ENCODE data around the gene HYAL1.

The HYAL1 gene

DNA sequence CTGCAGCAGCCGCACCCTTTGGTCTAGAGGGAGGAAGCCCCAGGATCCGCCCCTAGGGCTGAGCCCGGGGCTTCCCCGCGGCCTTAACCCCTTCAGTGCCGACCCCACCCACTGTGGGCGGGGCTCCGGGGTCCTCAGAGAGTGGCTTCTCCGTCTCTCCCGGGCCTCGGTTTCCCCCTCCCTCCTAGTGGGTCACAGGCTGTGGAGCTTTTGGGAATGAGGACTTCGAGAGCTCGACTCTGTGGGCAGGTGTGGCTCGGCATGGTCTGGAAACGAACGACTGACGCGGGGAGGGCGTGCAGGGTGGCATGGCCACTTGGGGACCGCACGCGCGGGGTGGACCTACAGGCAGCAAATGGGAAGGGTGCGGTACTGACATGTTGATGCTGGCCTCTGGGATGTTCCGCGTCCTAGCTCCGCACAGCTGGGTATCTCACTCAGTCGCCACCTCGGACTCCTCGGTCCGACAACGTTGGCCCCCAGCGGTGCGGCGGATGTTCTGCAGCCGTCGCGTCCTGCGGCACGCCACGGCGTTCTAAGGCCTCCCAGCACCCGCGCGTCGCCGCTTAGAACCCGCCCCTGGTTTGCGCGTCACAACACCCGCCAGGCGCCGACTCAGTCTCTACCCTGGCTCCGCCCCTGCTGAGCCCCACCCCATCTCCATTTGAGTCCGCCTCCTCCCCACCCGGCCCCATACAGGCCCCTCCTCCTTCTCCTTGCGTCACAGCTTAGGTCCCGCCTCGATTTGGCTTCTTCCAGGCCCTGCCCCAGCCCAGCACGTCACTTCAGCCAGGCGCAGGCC is 4.3 kb downstream of the HYAL1 start, which contains the start of the genes HYAL3 and NAA80 (continued):
- no peak for TF ChIP-seq ZSCAN4 (tag by site-specific recombination; IDR thresholded peaks at IDR 0.05)
- TF ChIP-seq ZNF571 (tag by site-specific recombination; IDR thresholded peaks at IDR 0.05) = no peak
- TF ChIP-seq ZNF521 (tag by site-specific recombination; IDR thresholded peaks at IDR 0.05) = no peak
- no peak for TF ChIP-seq ZNF530 (tag by site-specific recombination; IDR thresholded peaks at IDR 0.05; ENCODE audit: low read depth)
- no peak for TF ChIP-seq ZNF37A (tag by site-specific recombination; IDR thresholded peaks at IDR 0.05)
- TF ChIP-seq ZNF558 (tag by site-specific recombination; IDR thresholded peaks at IDR 0.05) = no peak
- TF ChIP-seq ZNF157 (tag by site-specific recombination; IDR thresholded peaks at IDR 0.05) = no peak
- TF ChIP-seq ZFHX2 (tag by site-specific recombination; conservative IDR thresholded peaks at IDR 0.05) = 0 out of 2 replicates have a peak, but pooled peaks have one; percentile 8
- peak; percentile 79 for TF ChIP-seq KLF16 (tag by site-specific recombination; IDR thresholded peaks at IDR 0.05)
- TF ChIP-seq, protein P1, sequence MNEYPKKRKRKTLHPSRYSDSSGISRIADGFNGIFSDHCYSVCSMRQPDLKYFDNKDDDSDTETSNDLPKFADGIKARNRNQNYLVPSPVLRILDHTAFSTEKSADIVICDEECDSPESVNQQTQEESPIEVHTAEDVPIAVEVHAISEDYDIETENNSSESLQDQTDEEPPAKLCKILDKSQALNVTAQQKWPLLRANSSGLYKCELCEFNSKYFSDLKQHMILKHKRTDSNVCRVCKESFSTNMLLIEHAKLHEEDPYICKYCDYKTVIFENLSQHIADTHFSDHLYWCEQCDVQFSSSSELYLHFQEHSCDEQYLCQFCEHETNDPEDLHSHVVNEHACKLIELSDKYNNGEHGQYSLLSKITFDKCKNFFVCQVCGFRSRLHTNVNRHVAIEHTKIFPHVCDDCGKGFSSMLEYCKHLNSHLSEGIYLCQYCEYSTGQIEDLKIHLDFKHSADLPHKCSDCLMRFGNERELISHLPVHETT (tag by site-specific recombination; IDR thresholded peaks at IDR 0.05) = no peak
- TF ChIP-seq ZNF184 (tag by site-specific recombination; IDR thresholded peaks at IDR 0.05) = no peak
- no peak for TF ChIP-seq ZNF202 (tag by site-specific recombination; IDR thresholded peaks at IDR 0.05; ENCODE audit: borderline replicate concordance)
- TF ChIP-seq SETDB1 (IDR thresholded peaks at IDR 0.05; ENCODE audit: insufficient read length, low read length) = no peak
- TF ChIP-seq YY1 (tag by site-specific recombination; IDR thresholded peaks at IDR 0.05) = no peak
- no peak for TF ChIP-seq AEBP2 (tag by site-specific recombination; IDR thresholded peaks at IDR 0.05; ENCODE audit: borderline replicate concordance)
- no peak for TF ChIP-seq ZNF354C (tag by site-specific recombination; IDR thresholded peaks at IDR 0.05; ENCODE audit: borderline replicate concordance, low read depth)
- TF ChIP-seq ZNF140 (tag by site-specific recombination; IDR thresholded peaks at IDR 0.05) = no peak
- 0 out of 2 replicates have a peak, but pooled peaks have one; percentile 38 for TF ChIP-seq FEZF1 (tag by site-specific recombination; IDR thresholded peaks at IDR 0.05)
- no peak for TF ChIP-seq ZBTB7A (tag by site-specific recombination; IDR thresholded peaks at IDR 0.05; ENCODE audit: low read depth)
- 0 out of 2 replicates have a peak, but pooled peaks have one; percentile 33 for TF ChIP-seq ZEB2 (tag by site-specific recombination; IDR thresholded peaks at IDR 0.05)
- no peak for TF ChIP-seq ZNF658 (tag by site-specific recombination; IDR thresholded peaks at IDR 0.05)
- peak; percentile 90 for TF ChIP-seq ZNF629 (tag by site-specific recombination; IDR thresholded peaks at IDR 0.05)
- no peak for TF ChIP-seq ZNF544 (tag by site-specific recombination; IDR thresholded peaks at IDR 0.05)
- no peak for TF ChIP-seq ZNF645 (tag by site-specific recombination; IDR thresholded peaks at IDR 0.05)
- TF ChIP-seq ZNF362 (tag by site-specific recombination; IDR thresholded peaks at IDR 0.05) = no peak
- 0 out of 2 replicates have a peak, but pooled peaks have one; percentile 16 for TF ChIP-seq OVOL3 (tag by site-specific recombination; IDR thresholded peaks at IDR 0.05)
- TF ChIP-seq ZNF664 (tag by site-specific recombination; IDR thresholded peaks at IDR 0.05) = no peak
- TF ChIP-seq SP3 (tag by site-specific recombination; IDR thresholded peaks at IDR 0.05) = peak; percentile 79
- TF ChIP-seq PRDM1 (tag by site-specific recombination; IDR thresholded peaks at IDR 0.05) = no peak
- TF ChIP-seq ZNF341 (tag by site-specific recombination; IDR thresholded peaks at IDR 0.05; ENCODE audit: low read depth) = peak; percentile 82
- TF ChIP-seq GFI1B (tag by site-specific recombination; IDR thresholded peaks at IDR 0.05) = no peak
- no peak for TF ChIP-seq ZNF623 (tag by site-specific recombination; IDR thresholded peaks at IDR 0.05)
- TF ChIP-seq ZNF791 (tag by site-specific recombination; IDR thresholded peaks at IDR 0.05) = no peak
- TF ChIP-seq YY2 (tag by site-specific recombination; IDR thresholded peaks at IDR 0.05) = no peak
- TF ChIP-seq ZNF792 (tag by site-specific recombination; IDR thresholded peaks at IDR 0.05) = no peak
- TF ChIP-seq ZBTB21 (tag by site-specific recombination; IDR thresholded peaks at IDR 0.05) = peak; percentile 85
- TF ChIP-seq ZNF621 (tag by site-specific recombination; IDR thresholded peaks at IDR 0.05) = no peak
